HEK293 (cell line): Measurements from ENCODE around the gene ZNF587B.

ENCODE experiments used
- GLI4 ChIP-seq: fragments of 450-650 bp; formaldehyde crosslinking; IDR thresholded peaks from 2 replicates; pipeline ENCODE4 v1.5.1; 2016; ENCODE audit warnings: missing biosample characterization, missing genetic modification characterization
- HOXD13 ChIP-seq: sonication (generic); formaldehyde crosslinking; IDR thresholded peaks from 2 replicates; pipeline ENCODE4 v1.8.0; 2022; ENCODE audit warnings: missing genetic modification reagents, borderline replicate concordance
- MZF1 ChIP-seq: fragments of 450-650 bp; formaldehyde crosslinking; IDR thresholded peaks from 2 replicates; pipeline ENCODE4 v1.5.1; 2017; ENCODE audit warnings: missing biosample characterization, missing genetic modification characterization, borderline replicate concordance
- OSR2 ChIP-seq: fragments of 450-650 bp; formaldehyde crosslinking; IDR thresholded peaks from 2 replicates; pipeline ENCODE4 v1.5.1; 2016; ENCODE audit warnings: missing biosample characterization, missing genetic modification characterization
- PRDM2 ChIP-seq: fragments of 450-650 bp; formaldehyde crosslinking; IDR thresholded peaks from 2 replicates; pipeline ENCODE4 v1.5.1; 2016; ENCODE audit warnings: missing biosample characterization, missing genetic modification characterization, borderline replicate concordance
- SCRT2 ChIP-seq: fragments of 450-650 bp; formaldehyde crosslinking; IDR thresholded peaks from 2 replicates; pipeline ENCODE4 v1.5.1; 2016; ENCODE audit warnings: missing biosample characterization, missing genetic modification characterization
- SP2 ChIP-seq: fragments of 450-650 bp; formaldehyde crosslinking; IDR thresholded peaks from 2 replicates; pipeline ENCODE4 v1.5.1; 2016; ENCODE audit warnings: missing biosample characterization, missing genetic modification characterization
- YY2 ChIP-seq: fragments of 450-650 bp; formaldehyde crosslinking; IDR thresholded peaks from 2 replicates; pipeline ENCODE4 v1.5.1; 2016; ENCODE audit warnings: missing biosample characterization, missing genetic modification characterization
- ZBTB11 ChIP-seq: fragments of 450-650 bp; formaldehyde crosslinking; conservative IDR thresholded peaks from 2 replicates; pipeline ENCODE4 v1.5.1; 2016; ENCODE audit warnings: low read depth, missing biosample characterization, missing genetic modification characterization
- ZBTB17 ChIP-seq: fragments of 450-650 bp; formaldehyde crosslinking; IDR thresholded peaks from 2 replicates; pipeline ENCODE4 v1.5.1; 2016; ENCODE audit warnings: missing biosample characterization, missing genetic modification characterization
- ZFP69B ChIP-seq: fragments of 450-650 bp; formaldehyde crosslinking; IDR thresholded peaks from 2 replicates; pipeline ENCODE4 v1.5.1; 2016; ENCODE audit warnings: missing biosample characterization, missing genetic modification characterization
- ZNF112 ChIP-seq: fragments of 450-650 bp; formaldehyde crosslinking; IDR thresholded peaks from 2 replicates; pipeline ENCODE4 v1.5.0; 2017; ENCODE audit warnings: missing biosample characterization, missing genetic modification characterization
- ZNF148 ChIP-seq: fragments of 450-650 bp; formaldehyde crosslinking; IDR thresholded peaks from 2 replicates; pipeline ENCODE4 v1.5.0; 2017; ENCODE audit warnings: missing biosample characterization, missing genetic modification characterization, borderline replicate concordance
- ZNF18 ChIP-seq: fragments of 450-650 bp; formaldehyde crosslinking; IDR thresholded peaks from 2 replicates; pipeline ENCODE4 v1.5.1; 2016; ENCODE audit warnings: missing biosample characterization, missing genetic modification characterization
- ZNF24 ChIP-seq: fragments of 450-650 bp; formaldehyde crosslinking; IDR thresholded peaks from 2 replicates; pipeline ENCODE4 v1.5.1; 2016; ENCODE audit warnings: missing biosample characterization, missing genetic modification characterization
- ZNF274 ChIP-seq, 2 experiments: fragments of 200-500 bp in 1 of 2; fragments of 450-650 bp in 1 of 2; sonication (Bioruptor generic) in 1 of 2; formaldehyde crosslinking in 1 of 2; IDR thresholded peaks; 2 replicates each; pipeline versions ENCODE4 v1.5.1 to v1.6.1; 2014 to 2016; ENCODE audit warnings: borderline replicate concordance in 1 of 2, inconsistent platforms in 1 of 2, low read length in 1 of 2, missing biosample characterization in 1 of 2, missing genetic modification characterization in 1 of 2
- ZNF366 ChIP-seq: fragments of 450-650 bp; formaldehyde crosslinking; conservative IDR thresholded peaks from 2 replicates; pipeline ENCODE4 v1.5.1; 2016; ENCODE audit warnings: missing biosample characterization, missing genetic modification characterization
- ZNF391 ChIP-seq: fragments of 450-650 bp; formaldehyde crosslinking; IDR thresholded peaks from 2 replicates; pipeline ENCODE4 v1.5.1; 2016; ENCODE audit warnings: low read depth, missing biosample characterization, missing genetic modification characterization, borderline replicate concordance
- ZNF473 ChIP-seq: fragments of 450-650 bp; formaldehyde crosslinking; IDR thresholded peaks from 2 replicates; pipeline ENCODE4 v1.5.1; 2017; ENCODE audit warnings: missing biosample characterization, missing genetic modification characterization
- ZNF48 ChIP-seq: fragments of 450-650 bp; formaldehyde crosslinking; IDR thresholded peaks from 2 replicates; pipeline ENCODE4 v1.5.1; 2016; ENCODE audit warnings: missing biosample characterization, missing genetic modification characterization
- ZNF560 ChIP-seq: fragments of 450-650 bp; formaldehyde crosslinking; IDR thresholded peaks from 2 replicates; pipeline ENCODE4 v1.5.1; 2017; ENCODE audit warnings: missing biosample characterization, missing genetic modification characterization, borderline replicate concordance
- ZNF596 ChIP-seq: fragments of 450-650 bp; IDR thresholded peaks from 2 replicates; pipeline ENCODE4 v1.5.0; 2018; ENCODE audit warnings: missing biosample characterization, mild to moderate bottlenecking, missing genetic modification characterization, moderate library complexity
- ZNF670 ChIP-seq: fragments of 450-650 bp; formaldehyde crosslinking; IDR thresholded peaks from 2 replicates; pipeline ENCODE4 v1.5.1; 2016; ENCODE audit warnings: missing biosample characterization, missing genetic modification characterization, low read depth
- ZNF677 ChIP-seq: fragments of 450-650 bp; IDR thresholded peaks from 2 replicates; pipeline ENCODE4 v1.5.0; 2018; ENCODE audit warnings: missing biosample characterization, mild to moderate bottlenecking, missing genetic modification characterization, moderate library complexity
- ZNF776 ChIP-seq: fragments of 450-650 bp; formaldehyde crosslinking; IDR thresholded peaks from 2 replicates; pipeline ENCODE4 v1.5.0; 2017; ENCODE audit warnings: missing biosample characterization, missing genetic modification characterization, borderline replicate concordance
- ZSCAN23 ChIP-seq: fragments of 450-650 bp; formaldehyde crosslinking; IDR thresholded peaks from 2 replicates; pipeline ENCODE4 v1.5.1; 2016; ENCODE audit warnings: missing biosample characterization, missing genetic modification characterization
- ZXDB ChIP-seq: fragments of 450-650 bp; formaldehyde crosslinking; IDR thresholded peaks from 2 replicates; pipeline ENCODE4 v1.5.1; 2016; ENCODE audit warnings: missing biosample characterization, missing genetic modification characterization

Gene ZNF587B

GRCh38 chr19:57819475-57820148, 10.5 kb upstream of the ZNF587B start (continued):
- TF ChIP-seq HOXD13 (CRISPR knock-in tag) (0 out of 2 replicates have a peak, but pooled peaks have one; percentile 9), ZNF366 (tag by site-specific recombination) (no peak), ZNF677 (no peak), ZSCAN23 (tag by site-specific recombination) (no peak), GLI4 (tag by site-specific recombination) (no peak), ZNF148 (no peak), ZBTB17 (tag by site-specific recombination) (no peak; the same call in 1 of the 2 replicates), SP2 (peak; percentile 88), ZFP69B (tag by site-specific recombination) (no peak), ZNF274 (IDR thresholded peaks at IDR 0.05; ENCODE audit: low read length) (no peak), ZNF274 (tag by site-specific recombination; IDR thresholded peaks at IDR 0.05; ENCODE audit: borderline replicate concordance) (no peak), ZNF24 (tag by site-specific recombination) (no peak), ZBTB11 (tag by site-specific recombination) (peak; percentile 96), OSR2 (tag by site-specific recombination) (no peak), ZNF112 (no peak), ZNF560 (no peak), ZNF596 (tag by site-specific recombination) (no peak), ZNF391 (tag by site-specific recombination) (no peak), ZNF776 (no peak), MZF1 (tag by site-specific recombination) (no peak), ZXDB (tag by site-specific recombination) (peak; percentile 85), ZNF48 (tag by site-specific recombination) (no peak), ZNF18 (tag by site-specific recombination) (no peak), YY2 (tag by site-specific recombination) (peak; percentile 53; the same call in 1 of the 2 replicates), ZNF670 (tag by site-specific recombination) (no peak), ZNF473 (tag by site-specific recombination) (no peak), PRDM2 (tag by site-specific recombination) (no peak), SCRT2 (no peak)
